Measurements from ENCODE around the gene HYKK.
A peak's percentile ranks its signal among the peaks of the same experiment; 100 is the strongest.
"Not testable (repeated sequence)": the region's sequence is repeated elsewhere in the genome, so short reads cannot be mapped to it uniquely, and the experiment has no call there.

The HYKK gene

GRCh38 chr15:78506971-78507830 is at the start of gene HYKK:
Gene HYKK, plus strand, starts transcription at chr15:78507577. Its CDS starts 5,512 bp downstream, at chr15:78513089.
- peak; percentile 49 to 67 for DNase-seq (ENCODE audit: low read depth in 2 of 2)

DNA sequence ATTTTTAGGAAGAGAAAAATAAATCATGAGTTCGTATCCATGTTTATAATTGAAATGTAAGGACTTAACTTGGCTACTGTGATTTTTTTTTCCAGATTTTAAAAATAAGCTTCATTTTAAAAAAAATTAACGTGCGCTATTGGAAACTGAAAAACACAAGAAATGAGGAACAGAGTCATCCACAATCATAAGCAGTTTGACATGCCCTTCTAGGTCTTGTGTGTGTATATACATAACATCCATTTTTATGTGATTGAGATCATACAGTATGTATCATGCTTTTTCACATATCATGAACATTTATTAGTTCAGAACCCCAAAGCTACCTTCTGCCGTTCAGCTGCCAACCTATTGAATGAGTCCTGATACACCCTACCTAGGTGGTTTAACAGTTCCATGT is 46.6 kb upstream of the HYKK start:
- no peak for DNase-seq (ENCODE audit: low read depth in 2 of 2)

DNA sequence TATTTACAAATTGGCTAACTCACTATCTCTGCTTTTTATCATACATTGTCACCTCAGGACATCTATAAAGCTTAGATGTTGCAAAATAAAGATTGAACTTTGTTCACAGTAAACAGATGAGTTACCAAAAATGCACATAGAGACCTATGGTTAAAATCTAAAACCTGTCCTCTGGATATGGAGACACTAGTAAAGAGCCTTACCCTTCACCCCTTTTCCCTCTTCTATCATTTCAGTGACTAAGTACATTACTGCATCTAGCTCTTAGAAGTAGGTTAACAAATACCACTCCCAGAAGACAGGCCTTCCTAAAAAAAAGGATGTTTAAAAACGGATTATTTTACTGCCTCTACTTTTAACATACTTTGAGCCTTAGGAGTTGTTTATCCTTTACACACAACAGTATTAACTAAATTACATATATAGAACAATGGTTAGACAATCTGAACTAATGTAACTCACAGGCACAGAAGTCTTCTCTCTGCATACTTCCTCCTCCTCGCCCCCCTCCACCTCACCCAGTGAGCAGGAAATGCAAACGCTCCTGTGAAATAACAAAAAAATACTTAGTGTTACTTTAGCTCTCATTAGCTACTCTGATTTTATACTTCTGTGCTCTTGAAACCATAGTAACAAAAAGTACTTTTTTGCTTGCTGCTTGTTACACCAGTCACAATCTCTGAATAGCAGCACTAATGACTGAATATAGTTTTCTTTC is 46.0 kb upstream of the HYKK start:
- DNase-seq (ENCODE audit: low read depth in 2 of 2), result no peak

DNA sequence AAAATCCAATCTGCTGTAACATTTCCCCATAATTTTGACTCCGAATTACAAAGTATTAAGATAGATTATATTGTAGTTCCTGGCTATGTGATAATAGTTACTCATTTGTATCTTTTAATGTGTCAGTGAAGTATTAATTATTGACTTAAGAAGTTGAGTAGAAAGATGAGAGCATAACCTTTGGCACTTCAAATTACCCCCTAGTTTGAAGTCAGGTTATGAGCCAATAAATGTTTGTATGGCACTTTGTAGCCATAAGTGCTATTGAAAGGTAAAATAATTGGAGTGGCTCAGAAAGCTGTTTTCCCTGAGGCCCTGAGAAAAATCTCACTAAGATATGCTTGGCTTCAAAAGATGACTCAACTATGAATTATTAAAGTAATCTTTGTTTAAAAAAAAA is 38.3 kb upstream of the HYKK start:
- DNase-seq (ENCODE audit: low read depth in 2 of 2), result no peak

DNA sequence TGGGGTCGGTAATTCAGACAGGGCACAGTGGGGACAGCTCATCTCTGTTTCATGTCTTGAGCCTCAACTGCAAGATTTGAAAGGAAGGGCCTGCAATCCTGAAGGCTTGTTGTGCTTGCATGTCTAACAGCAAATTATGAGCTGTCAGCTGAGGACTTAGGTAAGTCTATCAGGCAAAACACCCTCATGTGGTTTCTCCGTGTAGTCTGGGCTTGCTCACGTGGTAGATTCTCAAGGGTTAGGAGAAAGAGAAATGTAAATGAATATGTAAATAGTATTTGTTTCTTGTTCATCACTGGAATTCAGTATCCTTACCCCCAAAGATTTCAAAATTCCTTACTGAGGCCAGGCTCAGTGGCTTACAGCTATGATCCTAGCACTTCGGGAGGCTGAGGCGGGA is 30.1 kb upstream of the HYKK start:
- no peak for DNase-seq (ENCODE audit: low read depth in 2 of 2)

DNA sequence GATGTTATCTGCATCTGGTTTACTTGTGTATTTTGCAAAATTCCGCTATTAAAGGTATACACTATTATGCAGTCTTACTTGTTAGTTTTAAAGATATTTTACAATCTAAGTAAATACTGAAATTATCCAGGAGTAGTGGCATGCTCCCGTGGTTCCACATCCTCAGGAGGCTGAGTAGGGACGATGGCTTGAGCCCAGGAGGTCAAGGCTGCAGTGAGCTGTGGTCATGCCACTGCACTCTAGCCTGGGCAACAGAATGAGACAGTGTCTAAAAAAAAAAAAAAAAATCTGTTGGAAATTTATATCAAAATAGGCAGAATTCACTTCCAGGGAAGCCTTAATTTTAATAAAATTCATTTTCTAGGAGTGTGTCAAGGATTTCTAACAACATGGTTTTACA is 27.7 kb upstream of the HYKK start:
- no peak for DNase-seq (ENCODE audit: low read depth in 2 of 2)

DNA sequence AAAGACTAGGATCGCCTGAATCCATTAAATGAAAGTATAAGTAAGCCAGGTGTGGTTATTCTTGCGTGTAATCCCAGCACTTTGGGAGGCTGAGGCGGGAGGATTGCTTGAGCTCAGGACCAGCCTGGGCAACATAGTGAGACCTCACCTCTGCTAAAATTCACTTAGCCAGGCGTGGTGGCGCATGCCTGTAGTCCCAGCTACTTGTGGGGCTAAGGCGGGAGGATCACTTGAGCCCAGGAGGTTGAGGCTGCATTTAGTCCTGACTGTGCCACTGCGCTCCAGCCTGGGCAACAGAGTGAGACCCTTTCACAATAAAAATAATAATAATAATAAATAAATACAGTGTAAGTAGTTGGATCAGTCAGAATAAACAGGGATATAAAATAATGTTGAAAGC is 25.5 kb upstream of the HYKK start:
- DNase-seq (ENCODE audit: low read depth in 2 of 2), result no peak

GRCh38 chr15:78492872-78493271 is 14.5 kb upstream of the HYKK start:
- DNase-seq (ENCODE audit: low read depth in 2 of 2), result no peak

DNA sequence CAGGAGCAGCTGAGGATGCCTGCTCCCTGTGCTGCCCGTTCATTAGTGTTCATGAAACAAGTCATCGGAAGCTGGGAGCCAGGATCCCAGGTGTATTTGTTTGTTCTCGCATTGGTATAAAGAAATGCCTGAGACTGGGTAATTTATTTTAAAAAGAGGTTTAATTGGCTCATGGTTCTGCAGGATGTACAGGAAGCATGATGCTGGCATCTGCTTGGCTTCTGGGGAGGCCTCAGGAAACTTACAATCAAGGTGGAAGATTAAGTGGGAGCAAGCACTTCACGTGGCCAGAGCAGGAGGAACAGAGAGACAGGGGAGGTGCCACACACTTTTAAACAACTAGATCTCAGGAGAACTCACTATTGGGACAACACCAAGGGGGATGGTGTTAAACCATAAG is 5.5 kb upstream of the HYKK start:
- no peak for DNase-seq (ENCODE audit: low read depth in 2 of 2)

DNA sequence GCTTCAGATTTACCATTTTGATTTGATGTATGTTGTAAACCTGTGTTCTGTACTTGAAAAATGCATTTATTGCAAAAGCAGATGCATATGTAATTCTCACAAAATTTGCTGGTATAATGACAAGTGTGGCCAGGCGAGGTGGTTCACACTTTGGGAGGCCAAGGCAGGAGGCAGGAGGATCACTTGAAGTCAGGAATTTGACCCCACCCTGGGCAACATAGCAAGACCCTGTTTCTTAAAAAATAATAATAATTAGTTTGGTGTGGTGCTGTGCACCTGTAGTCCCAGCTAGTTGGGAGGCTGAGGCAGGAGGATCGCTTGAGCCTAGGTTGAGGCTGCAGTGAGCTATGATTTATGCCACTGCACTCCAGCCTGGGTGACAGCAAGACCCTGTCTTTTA is 4.7 kb upstream of the HYKK start:
- DNase-seq (ENCODE audit: low read depth in 2 of 2), result no peak

DNA sequence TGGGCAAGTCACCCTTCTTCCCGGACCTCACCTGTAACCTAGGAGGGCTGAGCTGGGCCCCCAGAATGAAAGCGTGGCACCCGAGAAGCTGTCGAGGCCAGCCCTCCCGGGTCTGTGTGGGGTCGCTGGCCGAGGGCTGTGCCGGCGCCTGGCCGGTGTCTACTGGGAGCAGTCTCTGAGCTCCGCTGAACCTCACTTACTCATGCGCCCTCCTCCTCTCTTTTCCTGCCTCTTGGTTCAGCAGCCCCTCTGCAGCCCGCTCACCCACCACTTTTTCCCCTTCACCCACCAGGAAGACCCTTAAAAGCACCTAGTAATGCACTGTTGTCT is 419 bp downstream of the HYKK start:
- no peak for DNase-seq (ENCODE audit: low read depth in 2 of 2)

DNA sequence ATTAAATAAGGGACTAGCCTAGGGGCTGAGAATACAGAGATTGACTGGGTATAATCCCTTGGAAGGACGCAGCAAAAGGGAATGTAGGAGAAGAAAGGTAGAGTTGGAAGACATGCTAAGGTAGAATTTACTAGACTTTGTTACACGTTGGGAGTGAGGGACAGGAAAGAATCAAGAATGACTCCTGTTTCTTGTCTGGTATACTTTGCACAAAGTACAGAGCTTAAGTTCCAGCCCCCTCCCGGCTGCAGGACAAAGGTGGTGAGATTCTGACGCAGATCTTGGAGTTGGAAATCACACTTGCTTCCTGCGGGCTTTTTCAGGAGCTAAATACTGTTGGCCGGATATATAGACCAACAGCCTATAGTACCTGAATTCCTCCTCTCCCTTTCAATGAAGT is 895 bp downstream of the HYKK start:
- DNase-seq (ENCODE audit: low read depth in 2 of 2), result no peak

GRCh38 chr15:78509726-78510312 is 2.4 kb downstream of the HYKK start:
- DNase-seq (ENCODE audit: low read depth in 2 of 2), result no peak

DNA sequence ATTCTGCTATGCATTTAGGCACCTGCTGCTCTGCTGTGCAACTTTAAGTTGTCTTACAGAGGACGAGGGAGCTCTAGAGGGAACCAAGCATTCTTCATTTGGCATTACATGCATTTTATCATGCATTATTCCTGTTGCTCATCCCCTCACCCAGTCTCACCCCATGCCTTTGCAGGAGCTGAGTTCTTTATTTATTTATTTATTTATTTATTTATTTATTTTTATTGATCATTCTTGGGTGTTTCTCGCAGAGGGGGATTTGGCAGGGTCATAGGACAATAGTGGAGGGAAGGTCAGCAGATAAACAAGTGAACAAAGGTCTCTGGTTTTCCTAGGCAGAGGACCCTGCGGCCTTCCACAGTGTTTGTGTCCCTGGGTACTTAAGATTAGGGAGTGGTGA is 12.7 kb downstream of the HYKK start:
- not testable (repeated sequence) for DNase-seq (ENCODE audit: low read depth in 2 of 2)

GRCh38 chr15:78524230-78524629 is 16.9 kb downstream of the HYKK start:
- no peak for DNase-seq (ENCODE audit: low read depth in 2 of 2)

DNA sequence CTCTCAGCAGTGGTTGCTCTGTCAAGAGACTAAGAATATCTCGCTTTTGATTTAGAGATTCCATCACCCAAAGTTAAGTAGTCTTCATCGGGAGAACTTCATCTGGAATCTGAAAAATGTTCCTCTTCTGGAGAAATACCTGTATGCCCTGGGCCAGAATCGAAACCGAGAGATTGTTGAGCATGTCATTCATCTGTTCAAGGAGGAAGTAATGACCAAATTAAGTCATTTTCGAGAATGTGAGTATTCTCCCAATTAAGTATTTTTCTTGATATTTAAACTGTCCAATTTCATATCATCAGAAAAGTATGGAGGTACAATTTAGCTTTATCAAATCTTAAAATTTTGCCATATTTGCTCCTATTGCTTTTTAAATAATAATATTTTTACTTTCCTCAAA is 19.9 kb downstream of the HYKK start:
- no peak for DNase-seq (ENCODE audit: low read depth in 2 of 2)

DNA sequence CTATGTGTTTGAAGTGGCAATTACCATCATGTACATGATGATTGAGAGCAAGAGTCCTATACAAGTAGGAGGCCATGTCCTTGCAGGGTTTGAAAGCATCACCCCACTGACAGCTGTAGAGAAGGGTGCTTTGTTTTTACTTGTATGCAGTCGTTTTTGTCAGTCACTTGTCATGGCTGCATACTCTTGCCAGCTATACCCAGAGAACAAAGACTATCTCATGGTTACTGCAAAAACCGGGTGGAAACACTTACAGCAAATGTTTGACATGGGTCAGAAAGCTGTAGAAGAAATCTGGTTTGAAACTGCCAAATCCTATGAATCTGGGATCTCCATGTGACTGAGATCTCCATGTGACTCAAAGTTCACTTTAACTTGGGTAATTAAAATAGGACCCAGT is 26.0 kb downstream of the HYKK start:
- no peak for DNase-seq (ENCODE audit: low read depth in 2 of 2)

DNA sequence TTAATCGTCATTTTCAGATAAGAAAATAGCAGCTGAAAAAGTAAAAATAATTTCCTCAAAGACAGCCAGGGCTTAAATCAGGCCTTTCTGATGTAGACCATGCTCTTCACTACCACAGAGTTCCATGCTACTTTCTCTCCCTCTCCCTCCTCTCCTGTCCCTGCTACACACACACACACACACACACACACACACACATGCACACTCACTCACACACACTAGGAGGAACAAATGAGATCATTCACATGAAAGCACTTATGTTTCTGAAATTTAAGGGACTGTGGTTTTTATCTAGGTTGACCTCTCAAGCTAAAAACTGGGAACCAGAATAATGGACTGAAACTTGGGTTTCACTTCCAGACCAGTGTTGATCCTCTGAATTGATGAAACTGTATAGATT is 28.8 kb downstream of the HYKK start:
- DNase-seq (ENCODE audit: low read depth in 2 of 2), result no peak

GRCh38 chr15:78537266-78537905 is 30.0 kb downstream of the HYKK start:
- DNase-seq (ENCODE audit: low read depth in 2 of 2), result no peak

- no peak for DNase-seq (ENCODE audit: low read depth in 2 of 2)
These were observed 31.0 kb downstream of the HYKK start for GRCh38 chr15:78538358-78538757.

- DNase-seq (ENCODE audit: low read depth in 2 of 2), result not testable (repeated sequence)
These were observed 32.2 kb downstream of the HYKK start for GRCh38 chr15:78539464-78540140.
